Neural crest cell (in vitro differentiated cells): ENCODE measurements around the gene ARPIN. TPM values are rescaled to one million over a fixed set of nuclear protein-coding genes. Genes with fewer than 3 reads are reported as not detected.

Source experiments
- DNase-seq: peaks from one replicate; pipeline ENCODE4 v3.0.0; 2021; ENCODE audit warnings: low read depth, mixed read lengths, low spot score
- H3K27ac Mint-ChIP-seq: one replicate; pipeline ENCODE4 v1.8.0; 2021; ENCODE audit warnings: mild to moderate bottlenecking, mixed read lengths; ENCODE audit not compliant: unreplicated experiment
- H3K27me3 Mint-ChIP-seq: 2 replicates; pipeline ENCODE4 v1.8.0; 2021; ENCODE audit warnings: low read depth, mild to moderate bottlenecking, mixed read lengths
- H3K36me3 Mint-ChIP-seq: 2 replicates; pipeline ENCODE4 v1.8.0; 2021; ENCODE audit warnings: low read depth, mild to moderate bottlenecking, mixed read lengths
- H3K4me1 Mint-ChIP-seq: 2 replicates; pipeline ENCODE4 v1.8.0; 2021; ENCODE audit warnings: mixed read lengths
- H3K4me3 Mint-ChIP-seq: one replicate; pipeline ENCODE4 v1.8.0; 2021; ENCODE audit warnings: mild to moderate bottlenecking, mixed read lengths
- H3K9me3 Mint-ChIP-seq: 2 replicates; pipeline ENCODE4 v1.8.0; 2021; ENCODE audit warnings: mixed read lengths
- CTCF ChIP-seq: fragments of 200-600 bp; sonication (generic); conservative IDR thresholded peaks from 2 replicates; pipeline ENCODE4 v1.5.0; 2021; ENCODE audit warnings: antibody characterized with exemption, mild to moderate bottlenecking
- total RNA-seq: library from RNA; stranded (reverse); gene quantifications from 2 replicates; pipeline ENCODE4 v1.2.1, GENCODE V29; 2021

Gene ARPIN
- total RNA-seq, 1 donor from 2014 or later: 26.0 TPM

DNA sequence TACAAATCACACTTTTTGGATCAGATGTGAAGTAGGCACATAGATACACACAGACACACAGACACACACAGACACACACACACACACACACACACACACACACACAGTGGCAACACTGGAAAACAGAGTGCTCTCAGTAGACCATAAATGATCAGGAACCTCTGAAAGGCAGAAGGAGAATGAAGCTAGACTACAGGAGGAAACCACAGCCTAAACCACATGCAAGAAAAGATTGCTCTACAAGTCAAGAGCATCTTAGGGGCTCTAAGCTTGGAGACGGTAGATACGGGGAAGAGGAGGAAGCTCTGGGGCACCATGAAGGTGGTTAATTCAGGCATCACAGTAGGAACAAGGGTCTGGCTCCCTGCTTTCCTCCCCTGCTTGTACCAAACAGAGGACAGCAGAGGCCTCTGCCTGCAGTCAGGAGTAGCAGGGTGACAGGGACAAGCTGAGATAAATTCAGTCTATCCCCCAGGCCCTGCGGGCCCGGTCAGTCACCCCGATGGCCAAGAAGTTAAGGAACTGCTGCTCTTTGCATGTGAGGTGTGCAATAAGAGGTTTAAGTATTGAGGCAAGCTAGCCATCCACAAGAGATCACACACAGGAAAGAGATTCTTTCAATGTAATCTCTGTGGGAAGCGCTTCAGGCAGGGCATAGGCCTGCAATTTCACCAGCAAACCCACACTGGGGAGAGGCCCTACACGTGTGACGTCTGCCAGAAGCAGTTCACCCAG, 23.5 kb upstream of the ARPIN start:
- Mint-ChIP-seq H3K36me3 (no peaks in the 10 kb centered on the region), H3K27me3 (no peaks in the 10 kb centered on the region), H3K4me1 (no peaks in the 10 kb centered on the region), H3K4me3 (no peak overlapping the region), H3K27ac (no peak overlapping the region), H3K9me3 (peaks cover 2% of the 10 kb centered on the region)
- DNase-seq: no peak
- TF ChIP-seq CTCF: no peak

- H3K27me3 Mint-ChIP-seq: no peaks in the 10 kb centered on the region
- no peak overlapping the region for H3K4me3 Mint-ChIP-seq
- TF ChIP-seq CTCF: no peak
- no peak overlapping the region for H3K27ac Mint-ChIP-seq
- H3K9me3 Mint-ChIP-seq: peaks cover under 1% of the 10 kb centered on the region
- no peaks in the 10 kb centered on the region for H3K36me3 Mint-ChIP-seq
- H3K4me1 Mint-ChIP-seq: no peaks in the 10 kb centered on the region
- no peak for DNase-seq
These were observed 20.1 kb upstream of the ARPIN start for GRCh38 chr15:89932880-89933279.

DNA sequence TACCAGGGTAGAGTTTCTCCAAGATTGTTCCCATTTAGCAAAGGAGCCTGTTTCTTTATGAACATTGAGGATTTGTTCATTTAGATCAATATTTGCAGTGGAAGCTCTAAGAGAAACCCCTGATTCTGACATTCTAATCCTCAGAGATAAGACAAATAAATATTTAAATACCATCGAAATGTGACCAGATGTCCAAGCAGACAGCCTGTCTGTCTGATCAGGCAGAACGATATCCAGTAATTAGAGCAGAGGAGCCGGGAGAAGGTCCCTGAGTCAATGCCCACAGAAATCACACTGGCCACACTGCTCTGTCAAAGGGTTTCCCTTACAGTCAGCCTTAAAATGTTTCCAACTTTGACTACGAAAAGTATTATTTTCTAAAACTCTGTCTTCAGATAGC, 15.7 kb upstream of the ARPIN start:
- H3K36me3 Mint-ChIP-seq: no peaks in the 10 kb centered on the region
- no peak overlapping the region for H3K27ac Mint-ChIP-seq
- H3K4me1 Mint-ChIP-seq: no peaks in the 10 kb centered on the region
- H3K27me3 Mint-ChIP-seq: no peaks in the 10 kb centered on the region
- no peak overlapping the region for H3K4me3 Mint-ChIP-seq
- H3K9me3 Mint-ChIP-seq: no peaks in the 10 kb centered on the region
- DNase-seq: no peak
- no peak for TF ChIP-seq CTCF

- H3K27me3 Mint-ChIP-seq: no peaks in the 10 kb centered on the region
- H3K4me1 Mint-ChIP-seq: no peaks in the 10 kb centered on the region
- H3K36me3 Mint-ChIP-seq: no peaks in the 10 kb centered on the region
- no peak overlapping the region for H3K27ac Mint-ChIP-seq
- no peaks in the 10 kb centered on the region for H3K9me3 Mint-ChIP-seq
- no peak for DNase-seq
- no peak for TF ChIP-seq CTCF
- no peak overlapping the region for H3K4me3 Mint-ChIP-seq
These were observed 13.4 kb upstream of the ARPIN start for GRCh38 chr15:89926158-89926557.

- no peak overlapping the region for H3K4me3 Mint-ChIP-seq
- peaks cover 14% of the 10 kb centered on the region for H3K4me1 Mint-ChIP-seq
- H3K36me3 Mint-ChIP-seq: no peaks in the 10 kb centered on the region
- no peak overlapping the region for H3K27ac Mint-ChIP-seq
- DNase-seq: no peak
- H3K27me3 Mint-ChIP-seq: no peaks in the 10 kb centered on the region
- no peaks in the 10 kb centered on the region for H3K9me3 Mint-ChIP-seq
- TF ChIP-seq CTCF: no peak
These were observed 4.8 kb upstream of the ARPIN start for GRCh38 chr15:89917442-89918101.
